Skin epidermis (tissue), 12 donors: Measurements from ENCODE around the gene ENOX1.
A peak's percentile ranks its signal among the peaks of the same experiment; 100 is the strongest.

Experiments used
- H3K27ac ChIP-seq, 21 experiments: fragments of 200-600 bp; sonication (generic) in 11 of 21; one replicate each; pipeline ENCODE4 v1.5.0; 2020; ENCODE audit warnings: mild to moderate bottlenecking in 3 of 21, inconsistent platforms in 2 of 21, moderate library complexity in 2 of 21
- H3K4me3 ChIP-seq, 7 experiments: fragments of 200-600 bp; sonication (generic) in 2 of 7; one replicate each; pipeline ENCODE4 v1.5.0; 2020; ENCODE audit warnings: inconsistent platforms in 2 of 7, mild to moderate bottlenecking in 2 of 7, moderate library complexity in 1 of 7

The ENOX1 gene

DNA sequence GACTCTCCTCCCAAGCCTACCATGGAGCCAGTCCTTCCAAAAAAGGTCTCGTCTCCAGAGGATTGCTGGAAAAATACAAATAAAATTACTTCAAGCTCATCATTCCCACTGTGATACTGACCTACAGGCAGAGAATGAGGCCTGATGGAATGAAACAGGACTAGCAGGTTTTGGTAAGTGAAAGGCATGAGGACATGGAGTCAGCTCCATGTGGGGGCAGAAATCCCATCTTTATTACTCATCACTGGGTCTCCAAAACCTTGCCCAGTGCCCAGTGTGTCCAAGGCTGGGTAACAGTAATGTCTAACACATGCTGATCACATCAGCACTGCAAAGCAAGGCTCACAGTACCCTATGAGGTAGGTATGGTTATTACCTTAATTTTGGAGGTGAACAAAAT, 528.0 kb downstream of the ENOX1 start:
- Histone ChIP-seq H3K27ac (no peak overlapping the region), H3K4me3 (no peak overlapping the region)

DNA sequence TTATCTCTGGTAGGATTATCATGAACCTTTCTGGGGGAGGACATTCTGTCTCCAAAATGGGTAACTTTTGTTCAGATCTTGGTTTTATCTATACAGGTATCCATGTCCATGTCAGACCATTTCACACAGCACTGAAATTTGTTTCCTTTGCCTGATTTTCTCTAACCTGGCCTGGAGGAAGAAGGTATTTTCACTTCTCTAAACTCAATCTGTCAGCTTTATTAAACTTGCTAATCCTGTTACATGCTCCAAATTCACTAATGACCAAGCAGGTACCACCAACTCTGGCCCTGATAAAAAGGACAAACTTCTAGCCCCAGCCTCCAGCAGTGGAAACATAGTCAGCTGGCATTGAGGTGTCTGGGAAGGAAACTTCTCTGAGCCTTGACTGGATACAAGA, 529.0 kb downstream of the ENOX1 start:
- Histone ChIP-seq H3K4me3 (no peak overlapping the region), H3K27ac (no peak overlapping the region)

DNA sequence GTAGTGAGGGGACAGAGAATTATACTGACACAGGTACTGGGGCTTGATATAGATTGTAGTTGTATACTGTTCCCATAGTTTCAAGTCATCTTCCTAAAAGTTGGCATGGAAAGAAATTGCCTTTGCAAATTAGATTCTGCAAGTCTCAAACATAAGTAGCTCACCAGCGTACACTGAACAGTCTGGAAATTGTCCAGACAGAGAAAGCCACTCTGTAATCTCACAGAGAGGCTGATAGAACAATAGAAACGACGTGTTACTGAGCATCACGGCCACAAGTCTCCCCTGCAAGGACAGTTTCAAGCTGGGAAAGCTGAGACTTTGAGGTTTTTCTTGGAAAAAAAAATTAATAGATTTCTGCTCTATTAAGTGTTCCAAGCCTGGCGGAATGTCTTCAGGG, 534.8 kb downstream of the ENOX1 start:
- Histone ChIP-seq H3K27ac (no peak overlapping the region), H3K4me3 (no peak overlapping the region)

DNA sequence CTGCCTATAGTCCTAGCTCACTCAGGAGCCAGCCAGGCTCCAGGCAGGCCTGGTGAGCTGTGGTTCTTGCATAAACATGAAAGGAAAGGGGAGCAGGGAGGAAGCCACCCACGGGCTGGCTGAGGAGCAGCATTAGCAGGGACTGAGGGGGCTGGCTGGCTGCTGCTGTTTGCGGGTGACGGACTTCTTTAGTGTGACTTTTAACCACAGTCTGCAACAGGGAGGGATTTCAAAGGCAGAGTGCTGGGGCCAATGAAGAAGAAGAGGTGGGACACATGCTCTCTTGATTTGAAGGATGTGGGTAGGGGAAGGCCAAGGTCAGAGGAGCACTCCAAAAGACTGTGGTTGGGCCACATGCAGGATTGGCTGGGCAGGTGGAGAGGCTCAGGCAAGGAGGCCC, 540.4 kb downstream of the ENOX1 start:
- no peak overlapping the region for H3K27ac ChIP-seq
- H3K4me3 ChIP-seq, result no peak overlapping the region

DNA sequence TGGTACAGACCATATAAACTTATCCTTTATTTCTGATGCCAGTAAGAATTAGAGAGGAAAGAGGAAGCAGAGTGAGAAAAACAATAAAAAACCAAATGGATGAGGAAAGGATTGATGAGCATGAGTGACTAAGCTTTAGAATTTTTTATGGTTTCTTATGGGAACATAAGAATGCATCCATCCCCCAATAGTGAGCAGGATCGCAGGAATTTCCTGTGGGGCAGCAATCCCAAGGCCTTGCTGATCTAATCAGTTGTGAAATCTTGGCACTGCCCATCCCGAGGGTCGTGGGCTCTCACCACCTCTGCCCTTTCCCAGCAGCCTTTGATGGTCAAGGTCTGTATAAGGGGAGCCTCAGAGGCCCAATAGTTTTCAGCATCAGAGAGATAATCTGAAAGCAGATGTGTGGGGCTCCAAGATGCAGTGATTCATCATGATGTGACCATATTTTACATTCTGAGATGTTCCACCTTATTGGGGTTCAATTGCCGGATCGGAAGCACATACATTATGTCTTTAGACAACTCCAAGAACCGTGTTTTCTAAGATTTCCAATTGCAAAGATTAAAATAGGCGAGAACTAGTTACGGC, 541.3 kb downstream of the ENOX1 start:
- H3K27ac ChIP-seq, result peak overlapping the region in 1 of 21 experiments; percentile 27

DNA sequence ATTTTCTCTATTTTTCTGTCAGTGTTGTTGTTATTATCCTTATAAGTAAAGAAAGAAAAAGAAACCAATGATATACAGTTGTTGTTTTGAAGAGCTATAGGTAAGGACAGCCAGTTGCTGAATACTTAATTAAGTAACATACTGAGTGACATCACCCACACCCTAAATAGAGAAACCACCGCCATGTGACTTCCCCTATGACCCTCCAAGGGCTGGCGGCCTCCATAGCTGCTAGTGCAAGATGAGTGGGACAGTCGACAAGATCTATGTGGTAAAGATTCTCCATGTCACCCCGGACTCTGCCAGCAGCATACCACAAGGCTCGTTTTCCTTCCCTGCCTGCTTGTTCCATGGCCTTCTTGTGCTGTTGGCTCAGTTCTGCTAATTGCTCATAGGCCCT, 542.3 kb downstream of the ENOX1 start:
- peak overlapping the region in 1 of 21 experiments; percentile 27 for H3K27ac ChIP-seq
- H3K4me3 ChIP-seq, result no peak overlapping the region

More for the DNA sequence above, 541.3 kb downstream of the ENOX1 start:
- no peak overlapping the region for H3K4me3 ChIP-seq

DNA sequence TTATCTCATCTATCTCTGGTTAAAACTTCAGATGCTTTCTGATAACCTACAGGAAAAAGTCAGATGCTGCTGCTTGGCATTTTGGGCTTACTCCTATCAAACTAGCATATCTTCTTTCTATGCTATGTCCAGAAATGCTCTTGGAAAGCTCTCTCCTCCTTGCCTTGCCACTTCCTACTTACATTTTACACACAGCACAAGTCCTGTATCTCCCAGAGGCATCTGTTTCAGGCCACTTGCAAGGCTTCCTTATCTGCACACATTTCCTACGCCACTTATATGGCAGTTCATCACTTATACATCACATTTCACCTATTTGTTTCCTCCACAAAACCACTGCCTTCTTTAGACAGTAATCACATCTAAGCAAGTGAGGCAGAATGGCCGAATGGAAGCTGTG, 543.1 kb downstream of the ENOX1 start:
- H3K4me3 ChIP-seq, result no peak overlapping the region
- no peak overlapping the region for H3K27ac ChIP-seq

DNA sequence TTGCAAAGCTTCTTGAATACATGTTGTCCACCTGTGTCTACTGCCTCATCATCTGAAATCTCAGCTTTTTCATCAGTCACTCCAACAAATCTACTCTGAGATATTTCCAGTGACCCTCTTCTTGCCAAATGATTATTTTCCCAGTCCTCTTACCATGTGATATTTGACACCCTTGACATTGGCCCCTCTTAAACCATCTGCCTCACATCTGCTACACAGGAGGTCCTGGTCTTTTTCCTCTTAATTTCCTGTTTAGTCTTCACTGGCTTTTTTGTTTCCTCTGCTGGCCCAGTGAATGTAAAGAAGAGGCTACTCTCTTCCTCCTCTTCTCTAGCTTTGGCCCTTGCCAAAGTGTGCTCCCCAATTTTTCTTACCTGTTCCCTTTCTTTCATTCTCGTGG, 544.7 kb downstream of the ENOX1 start:
- Histone ChIP-seq H3K4me3 (no peak overlapping the region), H3K27ac (no peak overlapping the region)

DNA sequence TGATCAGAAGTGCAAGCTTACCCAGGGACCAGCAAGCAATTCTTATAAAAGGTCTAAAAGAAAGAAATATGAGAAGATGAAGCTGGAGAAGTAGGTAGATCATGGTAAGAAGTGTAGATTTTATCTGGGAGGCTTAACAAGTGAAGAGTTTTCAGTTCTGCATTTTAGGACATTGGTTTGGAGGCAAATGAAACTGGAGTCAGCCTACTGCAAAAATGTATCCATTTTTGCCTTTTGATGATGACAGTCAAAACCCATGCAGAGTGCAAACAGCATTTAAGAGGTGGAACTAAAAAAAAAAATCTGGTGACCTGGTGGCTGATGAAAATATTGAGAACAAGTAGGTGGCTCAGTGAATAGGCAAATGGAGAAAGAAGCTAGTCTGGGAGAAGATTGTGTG, 546.5 kb downstream of the ENOX1 start:
- H3K4me3 ChIP-seq, result no peak overlapping the region
- H3K27ac ChIP-seq, result no peak overlapping the region

DNA sequence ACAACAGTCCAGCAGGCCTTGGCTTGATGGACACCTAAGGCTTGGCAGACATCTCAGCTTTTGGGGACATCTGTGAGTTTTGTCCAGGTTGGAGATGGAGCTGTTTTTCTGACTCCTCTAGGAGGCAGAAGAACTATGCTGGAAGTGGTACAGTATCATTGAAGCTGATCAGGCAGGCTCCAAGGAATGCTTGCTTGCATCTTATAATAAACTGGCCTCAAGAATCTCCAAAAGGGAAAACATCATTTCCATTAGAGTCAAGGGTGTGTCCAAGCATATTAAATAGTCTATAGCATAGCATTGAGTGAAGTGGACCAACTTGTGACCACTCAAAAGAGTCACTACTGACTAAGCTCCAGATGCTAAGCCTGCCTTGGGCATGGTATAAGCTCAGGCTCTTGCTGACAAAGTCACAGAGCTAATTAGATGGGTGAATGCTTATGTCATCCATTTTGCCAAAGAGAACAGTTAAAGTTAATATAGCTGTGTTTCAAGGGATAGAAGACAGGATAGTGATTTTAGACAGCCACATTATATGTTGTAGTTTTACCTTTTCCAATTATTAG, 547.4 kb downstream of the ENOX1 start:
- Histone ChIP-seq H3K4me3 (no peak overlapping the region), H3K27ac (no peak overlapping the region)

DNA sequence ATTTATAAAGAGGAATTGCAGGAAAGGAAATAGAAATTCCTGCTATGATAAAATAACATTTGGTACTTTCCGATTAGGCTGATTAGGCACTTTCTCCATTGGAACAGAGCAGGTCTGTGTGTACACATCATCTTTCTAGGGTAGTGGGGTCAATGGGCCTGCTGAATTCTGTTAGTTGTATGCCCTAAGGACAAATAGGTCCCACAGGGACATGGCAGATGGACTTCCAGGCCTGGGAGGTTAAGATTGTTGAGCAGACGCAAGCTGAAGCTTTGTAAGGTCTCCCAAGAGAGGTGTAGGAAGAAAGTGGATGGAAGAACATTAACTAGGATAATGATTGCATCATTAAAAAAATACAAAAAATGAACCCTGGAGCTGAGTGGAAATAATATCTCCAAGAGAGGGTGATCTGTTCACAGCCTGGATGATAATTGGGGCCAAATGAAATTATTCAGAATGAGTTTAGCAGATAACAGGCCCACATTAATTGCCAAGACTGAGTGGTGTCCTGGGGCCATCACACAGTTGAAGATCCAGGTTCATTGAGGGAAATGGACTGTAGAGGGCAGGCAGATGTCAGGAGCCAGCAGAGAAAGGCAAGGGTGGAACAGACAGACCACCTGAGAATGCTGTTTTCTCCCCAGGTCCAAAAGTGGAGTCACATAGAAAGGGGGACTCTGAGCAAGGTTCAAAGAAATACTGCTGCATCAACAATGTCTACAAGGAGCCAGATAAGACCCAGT, 548.3 kb downstream of the ENOX1 start:
- Histone ChIP-seq H3K27ac (no peak overlapping the region), H3K4me3 (no peak overlapping the region)

DNA sequence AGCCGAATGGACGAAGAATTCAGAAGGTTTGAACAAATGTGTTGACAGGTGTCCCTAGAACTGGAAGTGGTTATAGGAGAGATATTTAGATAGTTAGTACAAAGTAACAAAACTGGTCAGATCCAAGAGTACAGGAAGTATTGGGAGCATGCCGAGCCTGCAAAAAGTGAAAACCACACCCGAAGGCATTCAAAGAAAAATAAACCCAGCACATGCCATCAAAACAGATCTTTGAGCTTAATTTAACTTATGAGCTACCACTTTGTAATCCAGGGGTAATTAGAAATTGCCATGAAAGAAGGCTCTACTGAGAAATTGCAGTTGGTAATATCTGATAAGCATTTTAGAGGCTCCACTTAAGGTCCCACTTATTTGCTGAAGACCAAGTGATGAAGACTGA, 549.2 kb downstream of the ENOX1 start:
- H3K4me3 ChIP-seq, result no peak overlapping the region
- H3K27ac ChIP-seq, result no peak overlapping the region

DNA sequence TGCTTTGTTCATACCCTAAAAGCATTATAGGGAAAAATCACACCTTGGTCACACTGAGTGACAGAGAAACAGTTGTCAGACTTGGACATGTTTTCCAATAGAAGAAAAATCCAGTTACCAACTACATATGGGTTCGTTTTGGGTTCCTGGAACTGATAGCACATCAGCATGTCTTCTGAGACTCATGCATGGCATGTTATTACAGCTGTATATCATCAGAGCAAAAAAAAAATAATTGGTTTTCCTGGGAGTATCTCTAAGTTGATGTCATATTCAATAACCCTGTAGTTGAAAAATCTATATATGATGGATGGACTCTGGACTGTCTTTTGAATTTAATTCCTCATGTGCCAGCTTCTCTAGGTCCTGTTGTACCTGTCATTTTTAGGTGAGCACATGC, 551.7 kb downstream of the ENOX1 start:
- Histone ChIP-seq H3K27ac (no peak overlapping the region), H3K4me3 (no peak overlapping the region)

DNA sequence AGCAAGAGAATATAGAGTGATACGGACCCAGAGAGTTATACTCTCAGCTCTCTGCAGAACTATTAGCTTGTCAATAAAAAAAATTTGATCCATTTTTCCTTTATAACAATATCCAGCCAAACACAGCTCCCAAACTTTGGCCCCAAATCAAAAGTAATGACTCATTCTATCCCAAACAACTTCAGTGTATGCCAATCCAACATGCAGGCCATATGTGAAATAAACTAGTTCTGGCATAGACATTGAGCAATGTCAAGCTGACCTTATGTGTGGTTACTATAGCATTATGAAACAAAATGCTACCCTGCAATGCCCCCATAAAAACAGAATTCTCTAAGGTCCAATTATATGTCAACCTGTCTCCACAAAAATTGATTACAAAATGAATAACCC, 553.9 kb downstream of the ENOX1 start:
- Histone ChIP-seq H3K4me3 (no peak overlapping the region), H3K27ac (no peak overlapping the region)

DNA sequence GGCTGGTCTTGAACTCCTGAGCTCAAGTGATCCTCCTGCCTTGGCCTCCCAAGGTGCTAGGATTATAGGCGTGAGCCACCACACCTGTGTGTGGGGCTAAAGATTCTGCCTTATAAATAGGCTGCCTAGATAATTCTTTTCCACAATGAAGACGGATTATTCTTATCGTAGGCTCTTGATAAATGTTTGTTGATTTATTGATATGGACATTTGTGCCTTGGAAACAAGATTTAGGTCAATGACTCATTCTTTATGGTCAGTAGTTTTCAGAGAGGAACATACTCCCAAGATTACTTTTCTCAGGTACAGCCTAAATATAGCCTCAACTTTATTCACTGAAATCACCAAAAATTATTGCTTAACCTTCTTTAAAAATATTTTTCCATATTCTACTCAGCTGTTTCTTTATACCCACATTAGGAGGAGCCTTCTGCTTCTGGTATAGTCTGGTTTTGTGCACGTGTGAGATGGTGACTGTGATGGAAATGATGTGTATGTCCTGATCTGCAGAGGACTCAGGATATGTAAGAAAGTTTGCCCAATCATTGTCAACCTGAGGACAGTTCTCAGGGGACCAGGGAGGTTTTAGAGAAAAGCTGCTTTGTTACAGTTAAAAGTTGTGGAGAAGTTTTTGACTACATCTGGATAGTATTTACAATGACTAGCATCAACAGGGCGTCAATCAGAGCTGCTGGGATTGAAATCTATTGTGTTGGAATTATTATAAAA, 554.5 kb downstream of the ENOX1 start:
- no peak overlapping the region for H3K27ac ChIP-seq
- H3K4me3 ChIP-seq, result no peak overlapping the region

DNA sequence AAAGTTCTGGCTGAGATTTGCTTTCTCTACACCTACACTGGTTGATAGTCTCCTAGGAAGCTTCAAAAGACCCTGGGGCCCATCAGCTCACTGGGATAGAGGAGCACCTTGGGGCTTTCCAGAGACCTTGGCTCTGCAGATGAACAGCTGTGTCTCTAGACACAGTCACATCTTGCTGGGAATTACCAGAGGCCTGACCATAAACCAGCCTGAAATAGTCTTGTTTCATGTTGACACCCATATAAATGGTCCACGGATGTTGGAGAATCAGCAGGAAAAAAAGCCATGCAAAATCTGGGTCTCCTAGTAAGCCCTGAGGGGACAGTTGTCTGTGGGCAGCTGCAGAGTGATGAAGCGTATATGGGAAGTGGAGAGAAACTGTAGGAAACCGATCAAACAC, 555.8 kb downstream of the ENOX1 start:
- Histone ChIP-seq H3K27ac (no peak overlapping the region), H3K4me3 (no peak overlapping the region)

DNA sequence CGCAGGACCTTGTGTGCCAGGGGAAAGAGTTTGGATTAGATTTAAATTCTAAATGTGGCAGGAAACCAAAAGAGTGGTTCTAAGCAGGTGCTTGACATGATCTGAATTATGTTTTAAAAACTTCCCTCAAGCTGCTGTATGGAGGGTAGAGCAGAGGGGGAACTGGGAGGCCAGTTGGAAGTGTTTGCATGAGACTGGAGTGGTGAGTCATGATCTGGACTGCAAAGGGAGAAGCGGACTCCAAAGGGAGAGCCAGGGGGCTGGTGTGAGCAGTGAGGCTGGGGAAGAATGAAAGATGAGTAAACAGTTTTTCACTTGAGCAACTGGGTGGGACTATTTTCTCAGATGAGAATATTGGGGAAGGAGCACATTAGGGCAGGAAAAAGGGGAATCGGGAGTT, 557.3 kb downstream of the ENOX1 start:
- H3K27ac ChIP-seq, result no peak overlapping the region
- H3K4me3 ChIP-seq, result no peak overlapping the region

DNA sequence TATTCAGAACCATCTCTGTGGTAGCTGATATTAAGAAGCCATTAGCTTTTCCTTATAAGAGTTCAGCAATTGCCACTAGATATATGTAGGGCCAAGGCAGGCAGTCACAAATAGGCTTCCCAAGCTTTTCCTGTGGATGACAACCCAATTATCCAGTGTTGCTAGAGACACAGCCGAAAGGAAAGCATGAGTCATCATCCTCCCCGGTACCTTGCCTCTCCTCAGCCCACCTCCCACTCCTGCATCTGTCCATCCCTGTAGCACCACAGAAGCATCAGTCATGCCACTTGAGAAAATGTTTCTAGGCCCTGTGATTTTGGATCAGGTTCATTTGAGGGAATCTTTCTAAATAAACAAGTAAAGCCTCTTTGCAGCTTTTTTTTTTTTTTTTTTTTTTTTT, 559.1 kb downstream of the ENOX1 start:
- Histone ChIP-seq H3K4me3 (no peak overlapping the region), H3K27ac (no peak overlapping the region)

DNA sequence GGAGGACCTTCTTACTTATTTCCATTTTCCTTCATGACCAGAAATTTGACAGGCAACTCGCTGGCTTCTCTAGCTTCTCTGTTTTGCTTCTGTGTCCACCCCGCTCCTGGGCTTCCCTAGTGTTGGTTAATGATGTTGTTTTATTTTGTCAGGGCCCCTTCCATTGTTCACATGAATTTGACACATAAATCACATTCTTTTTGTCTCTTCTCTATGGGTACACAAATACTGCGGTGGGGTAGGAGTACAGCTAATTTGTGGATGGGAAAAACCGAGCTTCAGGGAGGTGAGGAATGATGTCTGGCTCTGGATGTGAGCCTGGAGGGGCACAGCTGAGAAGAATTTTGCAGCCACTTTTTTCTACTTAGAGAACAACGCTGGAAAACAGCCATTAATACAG, 563.6 kb downstream of the ENOX1 start:
- Histone ChIP-seq H3K4me3 (no peak overlapping the region), H3K27ac (no peak overlapping the region)

DNA sequence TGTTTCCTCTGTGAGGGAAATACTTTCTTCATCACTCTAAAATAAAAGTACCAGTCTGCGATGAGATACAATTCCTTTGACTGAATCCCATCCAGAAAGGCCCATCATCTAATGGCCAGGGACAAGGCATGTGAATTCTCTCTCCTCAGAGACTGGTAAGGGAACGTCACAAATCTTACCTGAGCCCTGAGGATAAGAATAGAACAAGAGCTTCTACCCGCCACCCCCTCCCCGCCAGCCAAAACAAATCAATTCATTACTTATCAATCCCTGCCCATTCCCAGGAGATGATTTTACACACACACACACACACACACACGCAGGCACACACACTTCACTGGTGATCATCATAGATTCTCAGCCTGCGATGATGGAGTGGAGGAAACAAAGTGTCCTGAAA, 564.7 kb downstream of the ENOX1 start:
- Histone ChIP-seq H3K27ac (no peak overlapping the region), H3K4me3 (no peak overlapping the region)

DNA sequence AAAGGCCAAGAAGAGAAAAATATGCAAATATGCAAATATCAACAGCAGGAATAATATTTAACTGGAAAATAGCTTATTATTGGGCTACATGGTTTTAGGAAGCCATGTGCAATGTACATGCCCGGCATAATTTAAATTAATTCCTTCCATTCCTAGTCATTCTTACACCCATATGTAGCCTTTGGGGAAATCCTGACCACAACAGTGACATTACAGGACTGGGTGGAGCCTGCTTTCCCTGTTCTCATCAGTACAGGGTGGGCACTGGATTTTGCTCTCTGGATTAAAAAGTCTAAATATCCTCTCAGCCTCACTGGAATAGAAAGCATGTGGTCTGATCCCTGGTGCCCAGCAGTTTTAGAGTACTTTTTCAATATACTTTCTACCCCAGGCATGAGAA, 565.2 kb downstream of the ENOX1 start:
- Histone ChIP-seq H3K4me3 (no peak overlapping the region), H3K27ac (no peak overlapping the region)
